Skin epidermis (tissue), 12 donors: ENCODE results near the gene CCDC150.
"Not testable (repeated sequence)": the region's sequence is repeated elsewhere in the genome, so short reads cannot be mapped to it uniquely, and the experiment has no call there.

Experiments
- H3K27ac ChIP-seq, 21 experiments: fragments of 200-600 bp; sonication (generic) in 11 of 21; one replicate each; pipeline ENCODE4 v1.5.0; 2020; ENCODE audit warnings: mild to moderate bottlenecking in 3 of 21, inconsistent platforms in 2 of 21, moderate library complexity in 2 of 21
- H3K4me3 ChIP-seq, 7 experiments: fragments of 200-600 bp; sonication (generic) in 2 of 7; one replicate each; pipeline ENCODE4 v1.5.0; 2020; ENCODE audit warnings: inconsistent platforms in 2 of 7, mild to moderate bottlenecking in 2 of 7, moderate library complexity in 1 of 7

CCDC150 gene

GRCh38 chr2:196618661-196619060 is 20.9 kb upstream of the CCDC150 start:
- Histone ChIP-seq H3K27ac (no peak overlapping the region), H3K4me3 (no peak overlapping the region)

- Histone ChIP-seq H3K4me3 (no peak overlapping the region), H3K27ac (no peak overlapping the region)
These were observed 9.0 kb upstream of the CCDC150 start for GRCh38 chr2:196630531-196630930.

- Histone ChIP-seq H3K4me3 (no peak overlapping the region), H3K27ac (no peak overlapping the region)
These were observed 4.4 kb upstream of the CCDC150 start for GRCh38 chr2:196635156-196635555.

GRCh38 chr2:196638765-196639164 is 750 bp upstream of the CCDC150 start:
- H3K27ac ChIP-seq, result no peak overlapping the region
- peak overlapping the region in 4 of 7 experiments; percentile 50 to 69 (median 55) for H3K4me3 ChIP-seq

GRCh38 chr2:196640031-196640548 is 575 bp downstream of the CCDC150 start:
- Histone ChIP-seq H3K4me3 (peak overlapping the region; percentile 42 to 69 (median 54)), H3K27ac (peak overlapping the region in 2 of 21 experiments; percentile 54 to 73)

GRCh38 chr2:196649202-196649601 is 9.7 kb downstream of the CCDC150 start:
- no peak overlapping the region for H3K27ac ChIP-seq
- H3K4me3 ChIP-seq, result no peak overlapping the region

GRCh38 chr2:196651387-196652094 is 12.0 kb downstream of the CCDC150 start:
- Histone ChIP-seq H3K27ac (no peak overlapping the region), H3K4me3 (no peak overlapping the region)

GRCh38 chr2:196652869-196653268 is 13.4 kb downstream of the CCDC150 start:
- Histone ChIP-seq H3K4me3 (no peak overlapping the region), H3K27ac (no peak overlapping the region)

GRCh38 chr2:196653843-196654242 is 14.3 kb downstream of the CCDC150 start:
- Histone ChIP-seq H3K27ac (no peak overlapping the region), H3K4me3 (no peak overlapping the region)

- no peak overlapping the region for H3K4me3 ChIP-seq
- no peak overlapping the region for H3K27ac ChIP-seq
These were observed 16.2 kb downstream of the CCDC150 start for GRCh38 chr2:196655761-196656160.

- no peak overlapping the region for H3K4me3 ChIP-seq
These were observed 17.8 kb downstream of the CCDC150 start for GRCh38 chr2:196657333-196657732.

GRCh38 chr2:196659844-196660243 is 20.3 kb downstream of the CCDC150 start:
- no peak overlapping the region for H3K4me3 ChIP-seq
- H3K27ac ChIP-seq, result no peak overlapping the region

More at GRCh38 chr2:196657333-196657732, 17.8 kb downstream of the CCDC150 start:
- no peak overlapping the region for H3K27ac ChIP-seq

GRCh38 chr2:196660244-196660643 is 20.7 kb downstream of the CCDC150 start:
- no peak overlapping the region for H3K27ac ChIP-seq
- no peak overlapping the region for H3K4me3 ChIP-seq

GRCh38 chr2:196670342-196670741 is 30.8 kb downstream of the CCDC150 start:
- H3K27ac ChIP-seq, result no peak overlapping the region
- no peak overlapping the region for H3K4me3 ChIP-seq

GRCh38 chr2:196675963-196676362 is 36.4 kb downstream of the CCDC150 start:
- no peak overlapping the region for H3K4me3 ChIP-seq
- no peak overlapping the region for H3K27ac ChIP-seq

- Histone ChIP-seq H3K27ac (no peak overlapping the region), H3K4me3 (no peak overlapping the region)
These were observed 37.9 kb downstream of the CCDC150 start for GRCh38 chr2:196677404-196677803.

- Histone ChIP-seq H3K4me3 (no peak overlapping the region), H3K27ac (no peak overlapping the region)
These were observed 39.9 kb downstream of the CCDC150 start for GRCh38 chr2:196679368-196679767.

GRCh38 chr2:196681510-196681909 is 42.0 kb downstream of the CCDC150 start:
- H3K27ac ChIP-seq, result no peak overlapping the region
- no peak overlapping the region for H3K4me3 ChIP-seq

GRCh38 chr2:196685792-196686191 is 46.3 kb downstream of the CCDC150 start:
- H3K4me3 ChIP-seq, result no peak overlapping the region
- no peak overlapping the region for H3K27ac ChIP-seq

GRCh38 chr2:196686737-196687136 is 47.2 kb downstream of the CCDC150 start:
- not testable (repeated sequence) for H3K27ac ChIP-seq, H3K4me3 ChIP-seq

GRCh38 chr2:196696423-196697079 is 57.0 kb downstream of the CCDC150 start:
- Histone ChIP-seq H3K4me3 (no peak overlapping the region), H3K27ac (peak overlapping the region in 1 of 21 experiments; percentile 33)
